Epithelial cell of proximal tubule (primary cell): ENCODE results near the gene ZNF664. TPM values are rescaled to one million over a fixed set of nuclear protein-coding genes. Genes with fewer than 3 reads are reported as not detected.

Source experiments
- DNase-seq: peaks from one replicate; pipeline ENCODE4 v3.0.0-alpha.2; 2011; ENCODE audit warnings: low read depth
- H3K4me3 ChIP-seq: 2 replicates; pipeline ENCODE4 v1.5.1; 2011; ENCODE audit warnings: low read depth, mild to moderate bottlenecking, low read length
- total RNA-seq: library from RNA; depleted of rRNA; stranded (reverse); fragments of >200 nt; gene quantifications from 2 replicates; pipeline ENCODE4 v1.2.3, GENCODE V29; 2015
- TF ChIP-seq, protein P1 (sequence below): conservative IDR thresholded peaks from 2 replicates; pipeline ENCODE4 v1.5.1; 2012; ENCODE audit warnings: low read depth, mild to moderate bottlenecking, low read length

ZNF664 gene
- total RNA-seq, 1 donor from 2014 or later, result 41.7 TPM

DNA sequence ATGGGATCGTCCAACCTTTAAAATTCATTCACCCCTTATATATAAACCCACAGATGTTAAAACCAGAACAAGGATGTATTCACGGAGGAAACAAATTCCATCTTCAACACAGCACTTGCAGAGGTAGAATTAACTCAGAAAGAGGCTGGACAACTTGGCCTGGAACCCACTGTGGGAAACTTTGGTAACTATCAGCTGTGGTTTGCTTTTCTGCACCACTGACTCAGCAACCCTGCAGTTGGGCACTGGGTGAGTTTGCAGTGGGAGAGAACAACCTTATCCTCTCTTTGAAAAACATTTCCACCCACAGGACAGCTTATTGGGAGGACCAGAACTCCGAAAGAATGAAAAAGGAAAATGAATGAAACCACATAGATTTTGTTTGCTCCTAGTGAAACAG is 66.3 kb downstream of the ZNF664 start:
- no peak overlapping the region for H3K4me3 ChIP-seq
- DNase-seq, result no peak
- TF ChIP-seq, protein P1, sequence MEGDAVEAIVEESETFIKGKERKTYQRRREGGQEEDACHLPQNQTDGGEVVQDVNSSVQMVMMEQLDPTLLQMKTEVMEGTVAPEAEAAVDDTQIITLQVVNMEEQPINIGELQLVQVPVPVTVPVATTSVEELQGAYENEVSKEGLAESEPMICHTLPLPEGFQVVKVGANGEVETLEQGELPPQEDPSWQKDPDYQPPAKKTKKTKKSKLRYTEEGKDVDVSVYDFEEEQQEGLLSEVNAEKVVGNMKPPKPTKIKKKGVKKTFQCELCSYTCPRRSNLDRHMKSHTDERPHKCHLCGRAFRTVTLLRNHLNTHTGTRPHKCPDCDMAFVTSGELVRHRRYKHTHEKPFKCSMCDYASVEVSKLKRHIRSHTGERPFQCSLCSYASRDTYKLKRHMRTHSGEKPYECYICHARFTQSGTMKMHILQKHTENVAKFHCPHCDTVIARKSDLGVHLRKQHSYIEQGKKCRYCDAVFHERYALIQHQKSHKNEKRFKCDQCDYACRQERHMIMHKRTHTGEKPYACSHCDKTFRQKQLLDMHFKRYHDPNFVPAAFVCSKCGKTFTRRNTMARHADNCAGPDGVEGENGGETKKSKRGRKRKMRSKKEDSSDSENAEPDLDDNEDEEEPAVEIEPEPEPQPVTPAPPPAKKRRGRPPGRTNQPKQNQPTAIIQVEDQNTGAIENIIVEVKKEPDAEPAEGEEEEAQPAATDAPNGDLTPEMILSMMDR, result no peak

DNA sequence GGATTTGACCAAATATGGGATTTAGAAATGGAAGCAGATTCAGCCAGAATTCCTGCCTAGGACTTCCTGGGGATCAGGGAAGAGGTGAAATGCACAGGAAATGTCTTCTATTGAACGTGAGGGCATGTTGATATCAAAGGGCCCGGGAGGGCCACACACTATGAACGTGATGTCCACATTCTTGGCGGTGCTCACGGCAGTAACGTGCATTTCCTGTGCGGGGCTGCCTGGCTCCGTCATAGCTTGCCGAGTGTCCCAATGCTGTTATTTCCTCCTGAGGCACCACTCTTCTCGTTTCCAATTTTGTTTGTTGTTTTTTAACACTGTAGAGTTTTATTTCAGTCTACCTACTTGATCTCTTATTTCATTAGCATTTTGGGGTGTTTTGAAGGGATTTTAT is 67.3 kb downstream of the ZNF664 start:
- no peak for DNase-seq
- TF ChIP-seq, protein P1, result no peak
- H3K4me3 ChIP-seq, result no peak overlapping the region

DNA sequence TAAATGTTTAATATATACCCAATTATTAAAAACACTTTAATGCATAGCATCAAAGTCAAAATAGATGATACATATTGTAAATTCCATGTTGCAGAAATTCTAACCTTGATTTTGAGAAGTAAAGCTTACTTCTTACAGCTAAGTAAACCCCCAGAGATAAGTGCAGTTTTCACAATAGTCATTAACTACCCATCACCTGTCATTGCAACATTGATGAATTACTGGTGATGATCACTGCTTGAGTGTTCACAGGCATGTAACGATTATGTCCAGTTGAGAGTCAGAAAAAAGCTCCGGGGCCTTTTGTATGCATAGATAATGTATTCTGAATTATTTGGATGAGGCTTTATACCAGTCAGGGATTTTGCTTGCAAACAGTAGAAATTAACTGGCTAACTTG is 67.7 kb downstream of the ZNF664 start:
- no peak for DNase-seq
- H3K4me3 ChIP-seq, result no peak overlapping the region
- TF ChIP-seq, protein P1, result no peak

DNA sequence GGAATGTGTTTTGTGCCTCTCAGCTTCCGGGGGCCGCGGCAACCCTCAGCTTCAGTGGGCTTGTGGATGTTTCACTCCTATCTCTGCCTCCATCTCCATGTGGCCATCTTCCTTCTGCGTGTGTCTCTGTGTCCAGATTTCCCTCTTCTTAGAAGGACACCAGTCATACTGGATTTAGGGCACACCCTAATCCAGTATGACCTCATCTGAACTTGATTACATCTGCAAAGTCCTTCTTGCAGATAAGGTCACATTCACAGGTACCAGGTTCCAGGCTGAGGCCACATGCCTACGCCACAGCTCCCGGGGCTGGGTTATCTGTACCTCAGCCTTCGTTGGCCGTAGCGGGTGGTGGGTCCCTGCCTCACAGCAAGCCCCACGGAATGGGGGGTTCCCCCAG is 68.9 kb downstream of the ZNF664 start:
- no peak overlapping the region for H3K4me3 ChIP-seq
- DNase-seq, result no peak
- TF ChIP-seq, protein P1, result no peak

DNA sequence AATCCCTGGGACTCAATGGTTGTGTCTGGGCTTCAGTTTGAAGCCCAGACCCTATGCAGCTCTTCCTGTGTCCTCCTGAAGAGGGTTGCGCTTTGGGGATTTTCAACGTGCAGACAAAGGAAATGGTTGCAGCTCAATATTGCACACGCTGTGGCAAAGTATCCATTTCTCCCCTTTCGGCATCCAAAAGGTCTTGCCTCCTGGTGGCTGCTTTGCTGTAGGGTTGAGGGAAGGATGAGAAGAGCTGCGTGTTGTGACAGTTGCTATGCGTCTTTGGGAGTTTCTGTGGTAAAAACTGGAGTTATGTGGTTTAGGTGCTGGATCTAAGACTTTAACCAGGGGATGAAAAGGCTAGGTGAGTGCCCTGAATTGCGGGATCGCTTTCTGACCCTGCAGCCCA is 71.0 kb downstream of the ZNF664 start:
- no peak overlapping the region for H3K4me3 ChIP-seq
- TF ChIP-seq, protein P1, result no peak
- no peak for DNase-seq

DNA sequence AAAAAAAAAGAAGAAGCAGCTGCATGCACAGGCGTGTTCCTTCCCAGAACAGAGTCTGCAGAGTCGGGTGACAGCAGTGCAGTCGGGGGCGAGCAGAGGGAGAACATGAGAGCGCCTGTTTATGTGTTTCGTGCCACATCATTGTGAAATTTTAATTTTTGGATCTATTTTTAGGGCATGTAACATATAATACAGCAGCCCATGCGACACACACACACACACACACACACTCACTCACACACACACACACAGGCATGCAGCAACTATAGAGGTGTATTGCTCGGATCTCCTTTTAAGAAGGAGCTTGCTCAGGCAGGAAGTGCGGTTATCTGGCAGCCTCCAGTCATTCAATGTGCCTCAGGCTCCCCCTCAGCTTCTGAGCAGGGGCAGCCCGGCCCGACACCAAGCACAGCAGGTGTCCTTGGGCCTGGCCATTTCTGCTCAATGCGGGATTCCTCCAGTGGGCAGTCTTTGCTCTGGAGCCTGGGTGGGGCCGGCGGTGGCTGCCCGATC is 71.8 kb downstream of the ZNF664 start:
- no peak overlapping the region for H3K4me3 ChIP-seq
- no peak for DNase-seq
- TF ChIP-seq, protein P1, result no peak

DNA sequence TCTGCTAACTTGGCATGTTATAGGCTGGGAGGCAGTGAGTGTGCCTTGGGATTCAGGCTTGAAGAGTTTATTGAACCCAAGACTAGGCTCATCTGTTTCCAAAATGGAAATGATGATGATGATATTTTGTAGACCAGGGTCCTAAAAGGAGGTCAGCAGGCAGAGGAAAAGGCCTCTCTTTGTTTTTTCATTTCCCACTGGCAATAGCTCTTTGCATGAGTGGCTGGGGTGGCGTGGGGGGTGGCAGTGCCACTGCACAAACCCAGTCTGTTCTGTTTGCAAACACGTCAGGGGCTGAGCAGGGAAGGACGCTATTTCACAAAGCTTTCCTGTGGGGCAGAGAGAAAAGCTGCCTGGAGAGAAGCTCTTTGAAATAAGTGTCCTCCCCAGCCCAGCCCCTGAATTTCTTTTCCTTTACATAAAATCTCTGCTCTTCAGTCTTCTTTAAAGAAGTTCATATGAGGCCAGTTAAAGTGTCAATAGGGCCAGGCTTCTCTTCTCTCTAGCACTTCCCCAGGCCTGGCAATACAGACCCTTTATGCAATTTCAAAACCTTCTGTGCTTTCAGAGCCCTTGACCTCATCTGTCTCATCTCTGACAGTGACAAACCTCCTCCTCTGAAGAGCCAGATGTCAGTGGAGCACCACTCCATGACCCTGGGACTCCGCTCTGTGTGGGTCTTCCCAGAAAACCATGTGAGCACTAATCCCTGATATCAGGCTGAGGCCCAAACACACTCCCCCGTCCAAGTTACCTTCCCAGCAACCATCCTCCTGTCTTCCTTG is 72.8 kb downstream of the ZNF664 start:
- DNase-seq, result no peak
- H3K4me3 ChIP-seq, result no peak overlapping the region
- TF ChIP-seq, protein P1, result no peak
